DND-41 (cell line): Measurements from ENCODE around the gene HIPK1.
A peak's percentile ranks its signal among the peaks of the same experiment; 100 is the strongest.

ENCODE experiments used
- ATAC-seq: fragments of 200-7000 bp; cut with Tn5 transposase; 3 replicates; pipeline ENCODE4 v1.9.1; 2021; ENCODE audit warnings: low read depth; ENCODE audit not compliant: insufficient read depth
- DNase-seq: peaks from one replicate; pipeline ENCODE4 v3.0.0-alpha.2; 2020
- H2AFZ ChIP-seq: 2 replicates; pipeline ENCODE4 v1.6.0; 2012; ENCODE audit warnings: low read depth, low read length
- H3K27ac ChIP-seq: 2 replicates; pipeline ENCODE4 v1.5.1; 2012; ENCODE audit warnings: low read length, inconsistent platforms
- H3K27me3 ChIP-seq: fragments of 200-600 bp; sonication (generic); 2 replicates; pipeline ENCODE4 v1.6.0; 2012; ENCODE audit warnings: low read length, mild to moderate bottlenecking, inconsistent platforms; ENCODE audit not compliant: insufficient read depth, poor library complexity
- H3K36me3 ChIP-seq: 2 replicates; pipeline ENCODE4 v1.5.1; 2012; ENCODE audit warnings: low read length, inconsistent platforms; ENCODE audit not compliant: insufficient read depth
- H3K4me1 ChIP-seq: 2 replicates; pipeline ENCODE4 v1.5.1; 2012; ENCODE audit warnings: mild to moderate bottlenecking, low read length; ENCODE audit not compliant: insufficient read depth
- H3K4me2 ChIP-seq: 2 replicates; pipeline ENCODE4 v1.6.0; 2012; ENCODE audit warnings: mild to moderate bottlenecking, moderate library complexity, low read length, inconsistent platforms; ENCODE audit not compliant: insufficient read depth
- H3K4me3 ChIP-seq, 2 experiments: fragments of 200-600 bp in 1 of 2; shearing (Covaris generic) in 1 of 2; 2 replicates each; pipeline ENCODE4 v1.5.1; 2012 to 2016; ENCODE audit warnings: inconsistent platforms in 2 of 2, low read length in 2 of 2, mild to moderate bottlenecking in 2 of 2, low read depth in 1 of 2, moderate library complexity in 1 of 2
- H3K79me2 ChIP-seq: 2 replicates; pipeline ENCODE4 v1.6.0; 2012; ENCODE audit warnings: low read length, inconsistent platforms; ENCODE audit not compliant: insufficient read depth
- H3K9ac ChIP-seq: 2 replicates; pipeline ENCODE4 v1.6.0; 2012; ENCODE audit warnings: low read depth, mild to moderate bottlenecking, inconsistent platforms, low read length, moderate library complexity
- H3K9me3 ChIP-seq: 2 replicates; pipeline ENCODE4 v1.5.1; 2012; ENCODE audit warnings: low read length, moderate library complexity, mild to moderate bottlenecking, inconsistent platforms; ENCODE audit not compliant: insufficient read depth, severe bottlenecking
- H4K20me1 ChIP-seq: 2 replicates; pipeline ENCODE4 v1.6.0; 2012; ENCODE audit warnings: low read length; ENCODE audit not compliant: insufficient read depth
- CTCF ChIP-seq: IDR thresholded peaks from 2 replicates; pipeline ENCODE4 v1.5.1; 2012; ENCODE audit warnings: borderline replicate concordance, low read length, moderate library complexity, mild to moderate bottlenecking; ENCODE audit not compliant: poor library complexity, severe bottlenecking; ENCODE audit errors: extremely low read depth
- EZH2 ChIP-seq: IDR thresholded peaks from 3 replicates; pipeline ENCODE4 v1.6.1; 2012; ENCODE audit warnings: borderline replicate concordance, low read depth, mild to moderate bottlenecking, moderate library complexity, low read length, inconsistent platforms; ENCODE audit not compliant: severe bottlenecking

The HIPK1 gene

GRCh38 chr1:113891631-113892220, 37.4 kb upstream of the HIPK1 start:
- Histone ChIP-seq H3K36me3 (peaks cover 29% of the 10 kb centered on the region), H3K27ac (no peak overlapping the region), H3K4me1 (0 out of 2 replicates have a peak, but pooled peaks cover 3% of the 10 kb centered on the region), H3K9me3 (no peaks in the 10 kb centered on the region), H3K79me2 (no peaks in the 10 kb centered on the region), H3K27me3 (no peaks in the 10 kb centered on the region), H2AFZ (no peak overlapping the region), H4K20me1 (no peaks in the 10 kb centered on the region), H3K4me2 (no peak overlapping the region), H3K4me3 (no peak overlapping the region), H3K9ac (no peak overlapping the region)
- no peak for TF ChIP-seq CTCF
- no peak for TF ChIP-seq EZH2
- ATAC-seq (no peak), DNase-seq (no peak)

- Histone ChIP-seq H3K4me1 (no peaks in the 10 kb centered on the region), H3K9ac (no peak overlapping the region), H3K9me3 (no peaks in the 10 kb centered on the region), H3K27ac (no peak overlapping the region), H4K20me1 (no peaks in the 10 kb centered on the region), H3K4me3 (no peak overlapping the region), H3K4me2 (no peak overlapping the region), H3K27me3 (no peaks in the 10 kb centered on the region), H2AFZ (no peak overlapping the region), H3K36me3 (peaks cover 42% of the 10 kb centered on the region), H3K79me2 (no peaks in the 10 kb centered on the region)
- ATAC-seq (0 out of 3 replicates have a peak, but pooled peaks have one; percentile 12), DNase-seq (no peak)
- TF ChIP-seq CTCF (no peak), EZH2 (no peak)
Measured at GRCh38 chr1:113893267-113893666, 35.9 kb upstream of the HIPK1 start.

GRCh38 chr1:113895098-113895497, 34.0 kb upstream of the HIPK1 start:
- no peak for DNase-seq
- TF ChIP-seq EZH2 (no peak), CTCF (no peak)
- no peak overlapping the region for H3K9ac ChIP-seq
- H3K79me2 ChIP-seq: no peaks in the 10 kb centered on the region
- H3K9me3 ChIP-seq: no peaks in the 10 kb centered on the region
- peaks cover 60% of the 10 kb centered on the region for H3K36me3 ChIP-seq
- H3K4me2 ChIP-seq: no peak overlapping the region
- H4K20me1 ChIP-seq: no peaks in the 10 kb centered on the region
- no peak overlapping the region for H3K27ac ChIP-seq
- no peaks in the 10 kb centered on the region for H3K27me3 ChIP-seq
- no peak for ATAC-seq
- H2AFZ ChIP-seq: no peak overlapping the region
- H3K4me1 ChIP-seq: no peaks in the 10 kb centered on the region
- H3K4me3 ChIP-seq: no peak overlapping the region
